GM10266 (cell line): ENCODE results near the gene HDGFL2.

ENCODE experiments used
- DNase-seq: peaks from one replicate; pipeline ENCODE4 v3.0.0; 2012; ENCODE audit errors: extremely low spot score
- TF ChIP-seq, protein P1 (sequence below): IDR thresholded peaks from 2 replicates; pipeline ENCODE4 v1.5.1; 2012; ENCODE audit warnings: mild to moderate bottlenecking, low read depth; ENCODE audit not compliant: control insufficient read depth, insufficient read depth; ENCODE audit errors: missing control alignments

HDGFL2 gene

DNA sequence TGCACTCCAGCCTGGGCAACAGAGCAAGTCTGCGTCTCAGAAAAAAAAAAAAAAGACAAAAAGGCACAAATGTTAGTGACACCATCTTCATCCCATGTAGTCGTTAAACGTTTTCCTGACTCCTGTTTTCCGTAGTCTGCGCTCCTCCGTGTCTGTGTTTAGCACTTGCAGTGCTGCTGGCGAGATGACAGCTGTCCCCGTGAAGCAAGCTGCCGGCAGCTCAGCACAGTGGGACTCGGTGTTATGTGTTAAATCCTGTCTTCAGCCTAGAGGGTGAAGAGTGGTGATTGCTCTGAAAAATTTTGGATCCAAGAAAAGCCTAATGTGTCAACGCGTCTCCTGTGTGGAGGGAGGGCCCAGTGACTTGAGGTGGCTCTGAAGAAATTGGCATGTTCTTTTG lies 32.9 kb upstream of the HDGFL2 start:
- TF ChIP-seq, protein P1, sequence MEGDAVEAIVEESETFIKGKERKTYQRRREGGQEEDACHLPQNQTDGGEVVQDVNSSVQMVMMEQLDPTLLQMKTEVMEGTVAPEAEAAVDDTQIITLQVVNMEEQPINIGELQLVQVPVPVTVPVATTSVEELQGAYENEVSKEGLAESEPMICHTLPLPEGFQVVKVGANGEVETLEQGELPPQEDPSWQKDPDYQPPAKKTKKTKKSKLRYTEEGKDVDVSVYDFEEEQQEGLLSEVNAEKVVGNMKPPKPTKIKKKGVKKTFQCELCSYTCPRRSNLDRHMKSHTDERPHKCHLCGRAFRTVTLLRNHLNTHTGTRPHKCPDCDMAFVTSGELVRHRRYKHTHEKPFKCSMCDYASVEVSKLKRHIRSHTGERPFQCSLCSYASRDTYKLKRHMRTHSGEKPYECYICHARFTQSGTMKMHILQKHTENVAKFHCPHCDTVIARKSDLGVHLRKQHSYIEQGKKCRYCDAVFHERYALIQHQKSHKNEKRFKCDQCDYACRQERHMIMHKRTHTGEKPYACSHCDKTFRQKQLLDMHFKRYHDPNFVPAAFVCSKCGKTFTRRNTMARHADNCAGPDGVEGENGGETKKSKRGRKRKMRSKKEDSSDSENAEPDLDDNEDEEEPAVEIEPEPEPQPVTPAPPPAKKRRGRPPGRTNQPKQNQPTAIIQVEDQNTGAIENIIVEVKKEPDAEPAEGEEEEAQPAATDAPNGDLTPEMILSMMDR: no peak
- no peak for DNase-seq

GRCh38 chr19:4441994-4442818 lies 29.9 kb upstream of the HDGFL2 start:
- TF ChIP-seq, protein P1: no peak

GRCh38 chr19:4442819-4443146 lies 29.3 kb upstream of the HDGFL2 start:
- no peak for DNase-seq
- TF ChIP-seq, protein P1: no peak

More at GRCh38 chr19:4441994-4442818, 29.9 kb upstream of the HDGFL2 start:
- DNase-seq: no peak

DNA sequence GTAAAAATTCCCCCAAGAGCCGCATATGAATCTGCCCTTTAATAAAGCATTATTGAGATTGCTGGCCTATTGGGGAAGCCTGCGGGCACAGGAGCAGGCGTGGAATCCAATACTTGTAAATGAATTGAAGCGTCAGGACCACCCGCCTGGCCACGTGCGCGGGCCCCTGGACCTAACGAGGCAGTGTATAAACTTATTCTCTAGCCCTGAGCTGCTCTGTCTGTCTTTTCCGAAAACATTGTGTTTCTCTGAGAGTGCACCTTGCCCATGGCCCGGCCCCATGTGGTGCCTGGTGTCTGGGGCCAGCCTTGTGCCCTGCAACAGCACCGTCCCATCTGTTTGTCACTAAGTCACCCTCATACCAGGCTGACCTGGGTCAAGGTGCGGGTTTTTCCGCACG lies 28.9 kb upstream of the HDGFL2 start:
- DNase-seq: no peak
- TF ChIP-seq, protein P1: no peak

DNA sequence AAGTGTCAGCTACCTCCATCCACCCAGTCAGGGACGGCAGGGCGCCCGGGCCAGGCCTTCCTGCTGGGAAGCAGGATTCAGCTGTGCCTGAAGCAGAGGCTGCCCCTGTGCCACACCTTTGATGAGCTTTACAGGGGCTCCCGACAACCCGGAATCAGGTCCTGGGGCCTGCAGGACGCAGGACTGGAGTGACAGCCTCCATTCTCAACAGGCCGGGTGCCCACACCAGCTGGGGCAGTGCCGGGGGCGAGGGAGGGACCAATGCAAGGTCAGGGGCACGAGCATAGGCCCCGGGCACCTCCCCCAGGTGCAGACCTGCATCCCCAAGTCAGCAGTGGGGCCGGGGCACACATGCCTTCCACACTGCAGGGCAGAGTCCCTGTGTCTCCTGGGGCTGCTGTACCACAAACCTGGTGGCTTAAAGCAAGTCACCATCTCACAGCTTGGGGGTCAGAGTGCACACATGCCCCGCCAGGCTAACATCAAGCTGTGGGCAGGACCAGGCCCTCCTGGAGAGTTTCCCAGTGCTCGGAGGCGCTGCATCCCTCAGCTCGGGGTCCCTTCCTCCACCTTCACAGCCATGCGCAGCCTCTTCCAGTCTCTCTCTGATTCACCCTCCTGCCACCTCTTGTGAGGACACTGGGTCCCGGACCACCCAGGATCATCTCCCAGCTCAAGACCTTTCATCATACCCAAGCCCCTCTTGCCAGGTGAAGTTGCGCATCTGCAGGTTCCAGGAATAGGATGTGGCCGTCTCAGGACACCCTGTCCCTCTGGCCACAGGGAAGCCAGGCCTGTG lies 27.9 kb upstream of the HDGFL2 start:
- TF ChIP-seq, protein P1: no peak
- DNase-seq: no peak

DNA sequence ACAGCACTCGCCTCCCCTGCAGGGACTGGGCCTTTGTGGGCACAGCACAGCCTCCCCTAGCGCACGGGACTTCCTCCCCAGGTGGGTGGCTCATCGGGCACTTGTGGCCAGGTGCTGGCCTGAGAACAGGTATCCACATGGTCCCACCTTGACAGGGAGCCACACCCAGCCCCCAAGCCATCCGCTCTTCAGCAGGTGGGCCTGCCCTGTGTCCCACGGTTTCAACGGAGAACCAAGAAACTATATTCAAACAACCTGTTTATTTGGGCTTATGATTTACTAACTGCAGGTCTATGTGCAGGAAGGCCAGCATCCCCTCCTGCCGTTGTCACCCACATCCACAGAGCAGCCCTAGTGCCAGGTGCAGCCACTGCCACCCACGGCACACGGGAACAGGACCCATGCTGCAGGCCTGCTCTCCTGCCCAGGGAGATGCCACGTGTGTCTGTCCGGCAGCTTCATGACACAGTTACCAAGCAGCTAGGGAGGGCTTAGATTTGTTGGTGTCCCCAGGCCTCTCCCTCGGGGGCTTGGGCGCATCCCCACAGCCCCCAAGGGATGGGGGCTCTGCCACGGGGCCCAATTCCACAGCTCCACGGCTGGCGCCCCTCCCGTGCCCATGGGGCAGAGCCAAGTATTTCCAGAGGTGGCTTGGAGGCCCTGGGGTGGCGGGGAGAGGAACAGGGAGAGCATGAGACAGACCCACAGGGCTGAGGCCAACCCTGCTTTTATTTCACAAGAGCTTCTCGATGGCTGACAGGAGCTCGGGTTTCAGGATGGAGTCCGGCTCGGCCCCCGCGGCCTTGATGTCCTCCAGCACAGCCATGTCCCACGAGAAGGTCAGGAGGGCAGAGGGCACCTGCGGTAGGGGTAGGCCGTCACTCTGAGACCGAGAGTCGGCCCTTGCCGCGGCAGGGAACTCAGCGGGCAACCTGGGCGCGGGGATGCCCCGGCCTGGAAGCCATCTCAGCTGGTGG lies 27.0 kb upstream of the HDGFL2 start:
- no peak for DNase-seq
- TF ChIP-seq, protein P1: no peak
